A673 (cell line): ENCODE measurements around the gene RHOBTB3. TPM values are rescaled to one million over a fixed set of nuclear protein-coding genes. Genes with fewer than 3 reads are reported as not detected.

Source experiments
- BruUV-seq: library from RNA; stranded (reverse); fragments of 400-500 nt; replicated peaks from 2 replicates; lab custom pipeline; 2021; lab: Mats Ljungman, UMichigan
- CTCF ChIA-PET: fragments of 300-600 bp; sonication (Branson Sonifier 250); formaldehyde crosslinking; loops from one replicate; lab custom pipeline; 2022; ENCODE audit warnings: antibody characterized with exemption; lab: Charles Lee
- POLR2A ChIA-PET: fragments of 300-600 bp; sonication (Branson Sonifier 250); formaldehyde crosslinking; loops from one replicate; lab custom pipeline; 2022; ENCODE audit warnings: antibody characterized with exemption; ENCODE audit not compliant: low non-redundant PET; lab: Charles Lee
- DNase-seq: peaks from one replicate; pipeline ENCODE4 v3.0.0-alpha.2; 2015; ENCODE audit warnings: low spot score
- H3K27ac ChIP-seq: fragments of 200-600 bp; sonication (generic); 2 replicates; pipeline ENCODE4 v1.5.1; 2016; ENCODE audit warnings: mixed run types, low read depth, mild to moderate bottlenecking, mixed read lengths, antibody characterized with exemption, low read length; ENCODE audit not compliant: poor library complexity, severe bottlenecking
- H3K27me3 ChIP-seq: fragments of 200-600 bp; sonication (generic); replicated peaks from 2 replicates; pipeline ENCODE4 v1.6.1; 2017; ENCODE audit warnings: mixed run types, low read depth, mild to moderate bottlenecking, mixed read lengths, antibody characterized with exemption, low read length; ENCODE audit not compliant: insufficient read depth, poor library complexity
- H3K36me3 ChIP-seq: fragments of 200-600 bp; sonication (generic); 2 replicates; pipeline ENCODE4 v1.6.1; 2016; ENCODE audit warnings: mixed run types, mild to moderate bottlenecking, mixed read lengths, antibody characterized with exemption, low read length; ENCODE audit not compliant: insufficient read depth, poor library complexity, severe bottlenecking
- H3K4me1 ChIP-seq: fragments of 200-600 bp; sonication (generic); 2 replicates; pipeline ENCODE4 v1.6.1; 2017; ENCODE audit warnings: mixed run types, mild to moderate bottlenecking, mixed read lengths, antibody characterized with exemption, low read length; ENCODE audit not compliant: insufficient read depth, poor library complexity, severe bottlenecking
- H3K4me3 ChIP-seq: fragments of 200-600 bp; sonication (generic); 2 replicates; pipeline ENCODE4 v1.5.1; 2016; ENCODE audit warnings: low read depth, mixed run types, mild to moderate bottlenecking, mixed read lengths, low read length; ENCODE audit not compliant: poor library complexity, severe bottlenecking
- H3K9me3 ChIP-seq: fragments of 200-600 bp; sonication (generic); 2 replicates; pipeline ENCODE4 v1.6.1; 2016; ENCODE audit warnings: mixed run types, low read depth, mild to moderate bottlenecking, mixed read lengths, antibody characterized with exemption, low read length; ENCODE audit not compliant: poor library complexity, severe bottlenecking
- EZH2 ChIP-seq: fragments of 200-600 bp; sonication (generic); IDR thresholded peaks from 2 replicates; pipeline ENCODE4 v1.6.1; 2017; ENCODE audit warnings: borderline replicate concordance, low read depth, mild to moderate bottlenecking, mixed read lengths, antibody characterized with exemption, low read length; ENCODE audit not compliant: poor library complexity, severe bottlenecking
- intact Hi-C: fragments of 100-400 bp; cut with micrococcal nuclease; formaldehyde crosslinking; loops from one replicate; pipeline ENCODE4 v1.10.0; 2022; ENCODE audit not compliant: unreplicated experiment
- total RNA-seq: library from RNA; stranded (reverse); gene quantifications from 2 replicates; pipeline ENCODE4 v1.2.3, GENCODE V29; 2021
- TF ChIP-seq, protein P1 (sequence below): fragments of 300-800, 200-600 bp; sonication (generic); conservative IDR thresholded peaks from 2 replicates; pipeline ENCODE4 v1.5.1; 2017; ENCODE audit warnings: low read depth, mild to moderate bottlenecking, antibody characterized with exemption, low read length, moderate library complexity, mixed read lengths

Gene RHOBTB3
- total RNA-seq, 1 experiment from 2014 or later = 29.6 TPM

DNA sequence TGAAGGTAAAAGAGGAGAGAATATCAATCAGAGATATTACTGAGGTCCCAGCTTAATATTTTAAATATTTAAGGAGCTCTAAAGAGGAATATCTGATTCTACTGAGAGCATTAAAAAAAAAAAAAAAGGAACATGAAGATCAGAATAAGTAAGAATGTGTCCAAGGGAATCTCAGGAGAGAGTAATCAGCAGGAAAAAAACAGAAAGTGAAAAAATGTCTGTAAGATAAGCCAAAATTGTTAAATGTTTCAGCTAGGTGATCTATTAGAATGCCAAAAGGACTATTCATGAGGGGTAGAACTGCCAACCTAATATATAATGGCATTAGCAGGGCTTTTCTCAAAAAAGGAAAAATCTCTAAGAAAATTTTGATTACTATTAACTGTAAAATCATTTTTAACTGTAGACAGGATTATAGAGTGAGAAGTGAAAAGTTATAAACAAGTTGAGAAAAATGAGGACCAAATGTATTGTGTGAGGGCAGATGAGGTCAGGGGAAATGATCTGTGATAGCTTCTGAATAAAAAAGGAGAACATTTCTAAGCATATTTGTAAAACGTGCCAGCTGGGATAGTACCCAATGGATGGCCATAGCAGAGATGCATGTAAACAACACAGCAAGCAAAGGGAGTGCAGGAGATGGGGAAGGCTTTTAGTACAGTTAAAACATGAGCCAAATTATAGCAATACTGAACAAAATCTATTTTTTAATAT lies 9.4 kb upstream of the RHOBTB3 start:
- no peak for TF ChIP-seq EZH2
- TF ChIP-seq, protein P1, sequence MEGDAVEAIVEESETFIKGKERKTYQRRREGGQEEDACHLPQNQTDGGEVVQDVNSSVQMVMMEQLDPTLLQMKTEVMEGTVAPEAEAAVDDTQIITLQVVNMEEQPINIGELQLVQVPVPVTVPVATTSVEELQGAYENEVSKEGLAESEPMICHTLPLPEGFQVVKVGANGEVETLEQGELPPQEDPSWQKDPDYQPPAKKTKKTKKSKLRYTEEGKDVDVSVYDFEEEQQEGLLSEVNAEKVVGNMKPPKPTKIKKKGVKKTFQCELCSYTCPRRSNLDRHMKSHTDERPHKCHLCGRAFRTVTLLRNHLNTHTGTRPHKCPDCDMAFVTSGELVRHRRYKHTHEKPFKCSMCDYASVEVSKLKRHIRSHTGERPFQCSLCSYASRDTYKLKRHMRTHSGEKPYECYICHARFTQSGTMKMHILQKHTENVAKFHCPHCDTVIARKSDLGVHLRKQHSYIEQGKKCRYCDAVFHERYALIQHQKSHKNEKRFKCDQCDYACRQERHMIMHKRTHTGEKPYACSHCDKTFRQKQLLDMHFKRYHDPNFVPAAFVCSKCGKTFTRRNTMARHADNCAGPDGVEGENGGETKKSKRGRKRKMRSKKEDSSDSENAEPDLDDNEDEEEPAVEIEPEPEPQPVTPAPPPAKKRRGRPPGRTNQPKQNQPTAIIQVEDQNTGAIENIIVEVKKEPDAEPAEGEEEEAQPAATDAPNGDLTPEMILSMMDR = no peak
- no TSS peak for BruUV-seq
- DNase-seq = no peak
- intact Hi-C loops = no loop called here
- Histone ChIP-seq H3K27ac (no peak overlapping the region), H3K27me3 (no peaks in the 10 kb centered on the region), H3K9me3 (no peaks in the 10 kb centered on the region), H3K36me3 (no peaks in the 10 kb centered on the region), H3K4me1 (peaks cover 12% of the 10 kb centered on the region), H3K4me3 (no peak overlapping the region)
- CTCF ChIA-PET = interaction anchor here (0.6 kb wide), 1 partner anchor 59 kb away, joined by 8 read pairs; no protein-coding TSS in a partner anchor
- POLR2A ChIA-PET = no interaction called here

DNA sequence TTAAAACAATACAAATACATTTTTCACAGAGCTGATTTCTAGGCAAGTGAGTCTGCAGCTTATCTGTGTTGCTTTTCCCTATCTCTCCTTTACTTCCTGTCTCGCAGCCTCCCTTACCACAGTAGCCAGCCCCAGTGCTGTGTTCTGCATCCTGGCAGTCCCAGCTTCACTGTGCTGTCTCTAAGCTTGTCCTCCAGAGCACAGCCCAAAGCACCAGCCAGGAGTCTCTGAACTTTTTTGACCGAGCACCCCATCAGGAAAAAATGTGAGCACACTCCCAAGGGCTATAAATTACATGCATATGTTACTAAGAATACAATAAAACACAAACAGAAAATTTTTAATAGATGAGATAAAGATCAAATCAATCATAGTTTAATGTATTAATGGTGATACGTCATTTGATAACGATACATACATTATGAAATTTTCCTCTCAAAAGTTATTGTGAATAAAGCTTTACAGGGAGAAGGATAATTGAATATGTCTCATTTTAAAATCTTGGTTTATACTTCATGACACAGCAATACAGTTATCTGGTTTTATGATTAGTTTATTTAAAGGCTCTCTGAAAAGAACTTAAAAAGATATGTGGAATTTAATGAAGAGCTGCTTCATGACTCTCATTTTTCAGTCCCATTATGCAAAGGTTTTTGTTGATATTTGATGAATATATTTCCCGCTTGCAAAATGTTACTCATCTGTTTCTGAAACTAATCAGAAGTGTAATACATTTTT lies 7.3 kb upstream of the RHOBTB3 start:
- TF ChIP-seq, protein P1 = no peak
- no peak for TF ChIP-seq EZH2
- Histone ChIP-seq H3K27me3 (no peaks in the 10 kb centered on the region), H3K4me1 (peaks cover 12% of the 10 kb centered on the region), H3K36me3 (no peaks in the 10 kb centered on the region), H3K9me3 (no peaks in the 10 kb centered on the region), H3K4me3 (no peak overlapping the region), H3K27ac (no peak overlapping the region)
- POLR2A ChIA-PET = no interaction called here
- BruUV-seq = no TSS peak
- no peak for DNase-seq
- intact Hi-C loops = no loop called here
- CTCF ChIA-PET = no interaction called here

DNA sequence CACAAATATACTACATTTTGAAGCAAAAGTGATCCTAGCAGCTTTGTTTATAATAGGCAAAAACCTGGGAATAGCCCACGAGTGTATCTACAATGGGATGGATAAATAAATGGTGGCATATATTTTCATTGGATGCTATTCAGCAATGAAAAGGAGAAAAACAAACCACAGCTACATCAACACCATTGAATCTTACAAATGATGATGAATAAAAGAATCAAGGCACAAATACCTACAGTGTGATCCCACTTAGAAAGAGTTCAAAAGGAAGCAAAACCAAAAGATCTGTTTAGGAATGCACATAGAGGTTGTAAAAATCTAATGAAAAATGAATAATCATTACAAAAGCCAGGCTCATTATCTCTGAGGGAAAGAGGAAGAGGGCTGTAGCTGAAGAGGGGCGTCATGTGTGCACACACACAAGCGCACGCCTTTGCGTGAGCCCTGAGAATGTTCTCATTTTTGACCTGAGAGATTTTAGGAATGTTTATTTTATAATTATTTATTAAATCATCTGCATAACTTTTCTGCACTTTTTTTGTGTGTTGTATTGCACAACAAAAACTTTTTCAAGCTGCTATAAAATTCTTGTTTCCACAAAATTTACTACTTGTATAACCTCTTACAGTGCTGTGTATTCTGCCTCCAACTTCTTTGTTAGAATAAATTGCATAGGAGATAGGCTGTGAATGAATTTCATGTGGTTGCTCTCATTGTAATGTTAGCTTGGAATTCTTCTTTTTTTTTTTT lies 5.9 kb upstream of the RHOBTB3 start:
- no peak for DNase-seq
- H3K36me3 ChIP-seq = no peaks in the 10 kb centered on the region
- BruUV-seq = no TSS peak
- no peaks in the 10 kb centered on the region for H3K27me3 ChIP-seq
- peaks cover 12% of the 10 kb centered on the region for H3K4me1 ChIP-seq
- intact Hi-C loops = no loop called here
- ChIA-PET POLR2A (no interaction called here), CTCF (interaction anchor here (0.7 kb wide), 1 partner anchor 35 kb away, joined by 5 read pairs; no protein-coding TSS in a partner anchor)
- no peak overlapping the region for H3K27ac ChIP-seq
- H3K9me3 ChIP-seq = no peaks in the 10 kb centered on the region
- no peak overlapping the region for H3K4me3 ChIP-seq
- TF ChIP-seq, protein P1 = no peak
- TF ChIP-seq EZH2 = no peak
